DMS79 (cell line): ENCODE results near the gene TMCC1.
A peak's percentile ranks its signal among the peaks of the same experiment; 100 is the strongest.
"Not testable (repeated sequence)": the region's sequence is repeated elsewhere in the genome, so short reads cannot be mapped to it uniquely, and the experiment has no call there.

Source experiments
- DNase-seq: peaks from one replicate; lab custom pipeline; 2025; lab: John Stamatoyannopoulos, UW

TMCC1 gene

DNA sequence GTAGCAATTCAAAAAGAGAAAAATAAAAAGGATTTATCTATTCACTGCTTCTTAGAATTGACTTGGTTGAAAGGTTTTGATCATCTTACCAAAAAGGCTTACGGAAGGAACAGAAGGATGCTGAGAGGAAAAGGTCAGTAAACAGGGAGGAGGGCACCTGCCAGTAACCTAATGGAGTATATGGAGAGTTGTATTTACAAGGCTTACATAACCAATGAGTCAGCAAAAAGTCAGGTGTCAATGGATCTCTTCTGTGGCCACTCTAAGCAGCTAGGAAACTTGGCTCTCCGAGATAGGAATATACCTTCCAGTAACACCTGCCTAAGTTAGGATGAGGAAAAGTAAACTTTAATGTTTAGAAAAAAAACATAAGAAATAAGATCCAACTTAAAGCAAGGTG lies 206.6 kb downstream of the TMCC1 start:
- DNase-seq = peak; percentile 20

DNA sequence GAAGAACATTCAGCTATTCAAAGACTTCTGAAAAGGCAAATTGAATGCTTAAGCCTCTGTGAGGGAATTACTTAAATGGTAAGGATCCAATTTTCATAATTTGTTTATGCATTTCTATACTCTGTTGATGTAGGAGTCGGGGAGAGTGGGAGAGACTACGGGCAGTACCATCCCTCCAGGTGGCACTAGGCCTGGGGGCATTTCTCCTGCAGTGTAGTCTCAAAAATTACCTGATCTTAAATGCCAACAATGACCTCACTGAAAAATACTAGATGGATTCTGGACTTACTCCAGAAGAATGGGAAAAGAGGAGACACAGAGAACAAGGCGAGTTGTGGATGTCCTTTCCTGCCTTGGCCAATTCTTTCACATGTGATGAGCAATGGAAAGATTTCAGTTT lies 209.2 kb downstream of the TMCC1 start:
- no peak for DNase-seq

DNA sequence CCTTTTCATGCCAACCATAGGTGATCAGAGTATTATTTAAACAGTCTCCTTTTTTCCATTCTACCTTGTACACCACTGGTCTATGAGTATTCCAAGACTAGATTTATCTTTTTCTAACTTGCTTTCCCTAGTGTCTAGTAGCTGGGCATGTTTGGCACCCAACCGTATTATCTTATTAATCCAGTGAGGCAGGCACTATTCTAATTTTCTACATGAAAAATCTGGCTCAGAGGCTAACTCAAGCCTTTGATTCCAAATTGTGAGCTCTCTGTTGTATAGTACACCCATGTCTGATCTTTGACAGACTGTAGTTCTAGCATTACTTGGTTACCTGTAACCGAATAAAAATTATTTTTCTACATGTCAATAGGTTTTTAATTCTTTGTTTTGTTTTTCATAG lies 210.3 kb downstream of the TMCC1 start:
- no peak for DNase-seq

DNA sequence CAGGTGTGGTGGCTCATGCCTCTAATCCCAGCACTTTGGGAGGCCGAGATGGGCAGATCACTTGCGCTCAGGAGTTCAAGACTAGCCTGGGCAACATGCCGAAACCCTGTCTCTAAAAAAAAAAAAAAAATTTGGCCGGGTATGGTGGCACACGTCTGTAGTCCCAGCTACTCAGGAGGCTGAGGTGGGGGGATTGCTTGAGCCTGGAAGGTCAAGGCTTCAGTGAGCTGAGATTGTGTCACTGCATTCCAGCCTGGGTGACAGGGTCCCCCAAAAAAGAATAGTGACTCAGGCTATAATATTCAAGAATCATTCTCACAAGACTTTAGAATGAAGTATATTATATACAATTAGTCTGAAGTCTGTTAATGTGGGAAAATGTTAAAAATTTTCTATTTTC lies 216.5 kb downstream of the TMCC1 start:
- no peak for DNase-seq

DNA sequence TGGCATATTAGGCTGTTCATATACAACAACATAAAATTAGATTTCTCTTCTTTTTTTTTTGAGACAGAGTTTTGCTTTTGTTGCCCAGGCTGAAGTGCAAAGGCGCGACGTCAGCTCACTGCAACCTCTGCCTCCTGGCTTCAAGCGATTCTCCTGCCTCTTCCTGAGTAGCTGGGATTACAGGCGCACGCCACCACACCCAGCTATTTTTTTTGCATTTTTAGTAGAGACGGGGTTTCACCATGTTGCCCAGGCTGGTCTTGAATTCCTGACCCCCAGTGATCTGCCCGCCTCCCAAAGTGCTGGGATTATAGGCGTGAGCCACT lies 218.8 kb downstream of the TMCC1 start:
- DNase-seq = not testable (repeated sequence)

DNA sequence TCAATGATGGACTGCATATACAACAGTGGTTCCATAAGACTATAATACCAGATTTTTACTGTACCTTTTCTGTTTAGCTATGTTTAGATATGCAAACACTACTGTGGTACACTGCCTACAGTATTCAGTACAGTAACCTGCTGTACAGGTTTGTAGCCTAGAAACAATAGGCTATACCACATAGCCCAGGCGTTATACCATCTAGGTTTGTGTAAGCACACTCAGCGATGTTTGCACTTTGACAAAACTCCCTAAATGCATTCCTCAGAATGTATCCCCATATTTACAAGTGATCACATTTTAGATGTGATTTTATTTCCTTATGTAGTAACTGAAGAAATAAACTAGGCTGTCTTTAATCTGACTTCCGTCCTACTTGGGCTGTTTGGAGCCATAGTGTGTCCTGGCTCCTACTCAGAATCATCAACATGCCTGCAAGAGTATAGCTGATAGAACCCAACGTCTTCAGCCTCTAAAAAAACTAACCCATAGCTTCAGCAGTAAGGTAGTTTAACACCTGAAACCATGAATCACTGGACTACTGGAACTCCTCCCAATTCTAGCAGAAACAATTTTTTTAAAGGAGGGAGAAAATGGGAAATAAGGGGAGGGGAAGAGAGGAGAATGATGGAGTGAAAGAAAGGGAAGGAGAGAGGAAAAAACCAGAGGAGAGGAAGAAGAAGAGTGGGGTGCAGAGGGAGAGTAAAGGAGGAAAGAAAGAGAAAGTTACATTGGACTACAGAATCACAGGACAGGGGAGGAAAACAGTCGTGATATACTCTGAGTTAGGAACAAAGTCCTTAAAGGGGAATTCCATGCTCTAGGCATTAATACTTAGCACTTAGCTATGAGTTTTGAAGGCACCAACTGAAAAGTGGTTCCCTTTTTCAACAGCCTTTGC lies 219.4 kb downstream of the TMCC1 start:
- DNase-seq = no peak

DNA sequence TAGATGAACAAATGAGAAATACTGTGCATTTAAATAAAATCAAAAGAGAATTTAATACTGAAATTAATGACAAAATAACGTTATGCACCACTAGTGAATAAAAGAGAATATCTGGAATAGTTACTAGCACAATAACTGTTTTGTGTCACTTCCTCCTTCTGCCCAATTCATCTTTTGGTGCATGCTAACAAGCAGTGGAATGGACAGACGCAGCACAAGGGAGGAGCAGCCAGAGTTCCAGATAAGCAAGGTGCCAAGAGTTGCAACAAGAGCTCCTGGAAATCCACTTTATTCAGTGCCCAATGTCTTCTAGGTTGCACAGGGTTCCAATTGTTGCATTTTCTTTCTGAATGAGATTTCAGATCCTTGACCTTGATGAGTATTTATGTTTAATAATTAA lies 220.5 kb downstream of the TMCC1 start:
- no peak for DNase-seq

DNA sequence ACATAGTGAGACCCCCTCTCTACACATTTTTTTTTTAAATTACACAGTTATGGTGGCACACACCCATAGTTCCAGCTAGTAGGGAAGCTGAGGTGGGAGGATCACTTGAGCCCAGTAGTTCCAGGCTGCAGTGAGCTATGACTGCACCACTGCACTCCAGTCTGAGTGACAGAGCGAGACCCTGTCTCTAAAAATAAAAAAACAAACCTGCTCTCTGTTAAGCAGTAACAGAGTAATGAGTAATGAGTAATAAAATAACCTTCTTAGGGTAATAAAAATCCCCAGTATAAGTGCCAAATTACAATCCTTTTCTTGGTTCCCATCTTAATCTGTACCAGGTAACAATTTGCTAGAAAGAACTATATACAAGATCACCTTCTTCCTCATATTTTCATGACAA lies 221.1 kb downstream of the TMCC1 start:
- DNase-seq = no peak

DNA sequence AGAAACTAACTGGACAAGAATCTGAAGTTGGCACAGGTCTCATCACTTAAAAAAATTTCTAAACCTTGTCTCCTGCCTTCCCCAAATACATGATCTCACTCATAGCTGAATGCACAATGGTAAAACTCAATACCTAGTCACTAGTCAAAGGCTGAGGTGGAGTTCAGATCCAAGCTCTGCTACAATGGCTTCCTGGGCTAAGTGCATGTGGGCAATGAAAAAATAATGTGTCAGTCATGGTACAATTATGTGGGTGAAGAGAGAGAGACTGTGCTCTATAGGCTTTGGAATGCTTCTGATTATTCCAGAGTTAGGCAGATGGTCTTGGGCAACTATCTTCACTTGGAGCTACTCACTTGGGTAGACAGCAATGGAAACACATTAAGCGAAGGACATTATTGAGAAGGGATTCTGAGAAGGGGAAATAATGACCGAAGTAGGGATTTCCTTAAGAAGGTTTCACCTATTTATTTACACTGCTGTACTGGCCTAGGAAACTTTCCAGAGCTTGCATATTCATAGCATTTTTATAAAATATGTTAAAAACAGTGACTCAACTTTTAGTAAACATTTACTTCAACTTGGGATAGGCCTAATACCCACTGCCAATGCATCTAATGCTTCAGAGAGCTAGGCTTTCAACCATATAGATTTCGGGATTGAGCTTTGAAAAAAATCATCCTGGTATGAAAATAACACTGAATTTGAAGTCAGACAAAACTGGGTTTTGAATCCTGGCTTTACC lies 228.3 kb downstream of the TMCC1 start:
- DNase-seq = no peak

DNA sequence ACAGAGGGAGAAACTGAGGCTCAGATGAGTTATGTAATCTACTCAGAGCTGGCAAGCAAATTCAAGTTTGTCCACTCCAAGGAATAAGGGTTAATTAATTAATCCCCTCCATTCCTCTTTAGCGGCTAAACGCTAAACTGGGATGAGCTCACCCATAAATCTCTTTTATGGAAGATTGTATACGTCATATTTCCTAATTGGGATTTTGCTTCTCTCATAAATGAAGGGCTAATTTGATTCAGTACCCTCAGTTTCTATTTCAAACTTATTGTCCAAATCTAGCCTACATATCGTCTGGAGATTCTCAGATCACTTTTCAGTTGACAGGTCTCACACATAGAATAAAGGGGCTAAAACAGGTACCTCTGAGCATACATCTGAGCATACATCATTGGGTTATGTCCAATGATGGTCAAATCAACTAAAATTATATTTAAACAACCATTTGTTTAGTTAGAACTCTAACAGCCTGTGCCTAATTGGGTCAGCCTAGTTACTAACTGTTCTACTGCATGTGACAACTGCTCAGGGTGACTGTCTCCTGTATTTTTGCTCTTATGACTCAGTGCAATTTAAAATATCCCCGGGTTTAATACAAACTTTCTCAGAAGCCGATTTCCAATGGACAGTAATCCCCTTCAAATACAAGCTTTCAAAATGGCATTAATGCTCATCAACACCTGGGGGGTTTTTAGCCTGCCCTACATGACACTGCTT lies 229.4 kb downstream of the TMCC1 start:
- DNase-seq = no peak

DNA sequence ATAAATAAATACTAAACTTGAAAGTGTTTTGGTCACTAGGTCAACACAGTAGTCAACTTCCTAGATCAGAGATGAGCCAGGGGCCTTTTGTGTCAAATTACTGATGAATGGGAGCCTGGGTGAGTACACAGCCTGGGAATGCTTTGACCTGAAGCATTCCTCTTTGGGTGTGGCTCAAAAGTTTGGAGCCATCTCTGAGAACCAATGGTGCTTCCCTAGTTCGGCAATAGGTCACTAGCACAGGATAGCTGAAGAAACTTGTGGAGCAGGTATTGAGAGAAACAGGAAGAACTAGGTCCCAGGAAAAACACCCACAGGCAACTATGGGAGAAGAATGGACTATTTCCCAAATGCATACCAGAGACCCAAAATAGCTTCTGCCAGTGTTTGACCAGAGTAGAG lies 230.5 kb downstream of the TMCC1 start:
- DNase-seq = no peak

DNA sequence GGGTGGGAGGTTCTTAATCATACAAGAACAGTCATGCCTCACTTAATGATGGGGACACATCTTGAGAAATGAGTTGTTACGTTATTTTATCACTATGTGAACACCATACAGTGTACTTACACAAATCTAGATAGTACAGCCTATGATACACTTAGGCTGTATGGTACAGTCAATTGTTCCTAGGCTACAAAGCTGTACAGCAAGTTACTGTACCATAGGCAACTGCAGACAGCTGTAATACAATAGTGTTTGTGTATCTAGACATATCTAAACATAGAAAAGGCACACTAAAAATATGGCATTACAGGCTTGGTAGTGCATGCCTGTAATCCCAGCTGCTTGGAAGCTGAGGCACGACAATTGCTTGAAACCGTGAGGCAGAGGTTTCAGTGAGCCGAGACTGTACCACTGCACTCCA lies 231.3 kb downstream of the TMCC1 start:
- no peak for DNase-seq

DNA sequence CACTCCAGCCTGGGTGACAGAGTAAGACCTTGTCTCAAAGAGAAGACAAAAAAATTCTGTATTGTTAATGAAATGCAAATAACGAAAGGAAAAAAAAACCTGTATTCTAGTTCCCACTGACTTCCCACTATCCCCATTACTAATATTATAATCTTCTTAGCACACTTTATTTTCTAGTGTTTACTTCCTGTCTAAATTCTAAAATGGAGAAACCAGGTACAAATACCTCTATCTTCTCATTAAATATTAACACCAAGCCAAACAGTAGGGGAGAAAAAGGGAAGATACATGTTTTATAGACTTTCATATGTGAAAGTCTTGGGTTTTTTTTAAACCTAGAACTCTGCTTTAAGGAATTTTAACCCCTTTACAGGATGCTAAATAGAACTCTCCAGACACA lies 231.7 kb downstream of the TMCC1 start:
- no peak for DNase-seq

DNA sequence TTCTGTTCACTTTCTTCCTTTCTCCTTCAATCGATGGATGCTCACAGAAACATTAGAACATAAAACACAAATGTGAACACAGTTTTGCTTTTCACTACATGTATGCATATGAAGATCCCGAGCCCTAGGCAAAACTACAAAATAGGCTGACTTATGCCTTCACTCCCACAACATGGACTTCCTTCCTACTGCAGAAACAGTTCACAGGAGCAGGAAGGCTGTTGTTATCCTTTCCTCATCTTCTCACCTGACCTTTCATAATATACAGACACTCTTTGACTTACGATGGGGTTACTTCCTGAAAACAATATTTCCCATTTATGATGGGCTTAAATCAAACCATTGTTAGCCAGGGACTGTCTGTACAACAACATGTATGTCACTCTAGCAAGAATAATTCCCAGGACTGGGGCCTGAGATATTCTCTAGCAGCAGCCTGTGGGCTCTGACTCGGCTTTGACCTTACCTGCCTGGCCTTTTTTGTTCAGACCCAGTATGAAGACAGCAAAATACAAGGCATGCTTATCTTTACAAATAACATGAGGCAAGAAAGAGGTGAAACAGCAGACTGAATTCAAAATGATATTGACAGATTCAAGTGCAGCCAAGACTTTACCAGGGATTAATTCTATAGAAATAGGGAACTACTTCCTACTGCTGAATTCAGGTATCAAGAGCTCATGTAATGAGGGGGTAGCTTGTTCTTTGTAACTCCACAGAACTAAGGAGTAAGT lies 235.2 kb downstream of the TMCC1 start:
- DNase-seq = no peak

DNA sequence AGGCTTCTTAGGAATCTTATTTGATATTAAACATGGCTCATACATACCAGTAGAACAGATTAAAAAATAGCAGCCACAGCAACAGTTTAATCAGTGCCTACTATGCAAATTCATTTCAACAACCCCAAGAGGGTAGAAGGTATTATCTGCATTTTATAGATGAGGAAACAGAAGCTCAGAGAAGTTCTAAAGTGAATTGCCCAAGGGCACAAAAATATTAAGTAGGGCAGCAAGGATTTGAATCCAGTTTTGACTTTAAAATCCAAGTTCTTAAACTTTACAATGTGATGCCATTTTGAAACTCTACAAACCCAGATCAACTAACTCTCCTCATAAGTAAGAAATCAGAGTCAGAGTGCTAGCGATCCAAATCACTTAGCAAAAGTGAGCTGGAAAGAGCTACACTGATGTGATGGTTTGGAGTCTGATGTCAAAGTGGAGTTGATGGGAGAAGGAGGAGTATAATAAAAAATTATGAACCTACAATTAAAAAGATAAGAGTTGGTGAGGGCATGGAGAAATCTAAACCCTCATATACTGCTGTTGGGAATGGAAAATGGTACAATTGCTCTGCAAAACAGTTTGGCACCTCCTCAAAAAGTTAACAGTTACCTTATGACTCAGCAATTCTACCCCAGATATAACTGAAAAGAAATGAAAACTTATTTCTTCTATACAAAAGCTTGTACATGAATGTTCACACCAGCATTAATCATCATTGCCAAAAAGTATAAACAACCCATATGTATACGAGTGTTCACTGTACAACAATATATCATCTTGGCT lies 236.1 kb downstream of the TMCC1 start:
- DNase-seq = no peak

DNA sequence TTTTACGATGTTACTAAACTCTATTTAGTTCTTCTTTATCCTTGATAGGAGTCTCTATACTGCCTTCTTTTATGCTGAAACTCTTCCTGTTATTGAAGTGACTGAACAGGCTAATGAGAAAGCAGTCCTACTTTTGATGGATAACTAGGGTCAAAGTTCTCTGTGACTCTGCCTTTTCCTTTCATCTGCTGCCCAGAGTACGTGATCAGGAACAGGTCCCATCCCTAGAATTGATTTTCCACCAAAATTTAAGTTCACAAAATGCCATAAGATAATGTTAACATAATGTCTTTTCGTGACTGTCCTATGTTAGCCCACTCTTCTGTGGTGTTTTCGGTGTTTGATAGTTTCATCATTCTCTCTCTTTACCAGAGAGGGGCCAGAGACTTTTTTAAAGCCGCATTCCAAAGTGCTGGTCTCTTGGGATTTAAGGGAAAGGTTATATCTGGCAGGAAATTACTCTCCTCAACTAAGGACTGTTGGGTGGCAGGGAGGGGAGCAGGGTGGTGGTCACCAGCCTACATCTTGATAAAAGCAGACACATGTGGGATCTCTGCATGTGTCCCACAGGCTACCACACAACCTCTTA lies 236.8 kb downstream of the TMCC1 start:
- no peak for DNase-seq

DNA sequence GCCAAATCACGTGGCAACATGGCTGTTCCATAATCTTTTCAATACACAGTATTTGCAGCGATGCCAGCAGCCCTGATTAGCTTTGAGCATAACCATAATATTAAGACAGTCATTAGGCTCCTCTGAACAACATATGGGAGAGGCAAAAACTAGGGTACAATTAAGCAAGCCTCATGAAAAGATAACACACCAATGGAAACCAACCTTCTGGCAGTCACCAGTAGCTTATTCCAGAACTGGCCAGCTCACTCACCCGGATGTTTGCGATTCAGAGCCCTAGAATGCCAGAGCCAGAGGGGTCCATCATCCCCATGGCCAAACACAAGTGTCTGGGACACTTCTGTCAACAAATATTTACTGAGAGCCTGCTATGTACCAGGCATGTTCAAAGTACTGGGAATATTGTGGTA lies 238.2 kb downstream of the TMCC1 start:
- no peak for DNase-seq

DNA sequence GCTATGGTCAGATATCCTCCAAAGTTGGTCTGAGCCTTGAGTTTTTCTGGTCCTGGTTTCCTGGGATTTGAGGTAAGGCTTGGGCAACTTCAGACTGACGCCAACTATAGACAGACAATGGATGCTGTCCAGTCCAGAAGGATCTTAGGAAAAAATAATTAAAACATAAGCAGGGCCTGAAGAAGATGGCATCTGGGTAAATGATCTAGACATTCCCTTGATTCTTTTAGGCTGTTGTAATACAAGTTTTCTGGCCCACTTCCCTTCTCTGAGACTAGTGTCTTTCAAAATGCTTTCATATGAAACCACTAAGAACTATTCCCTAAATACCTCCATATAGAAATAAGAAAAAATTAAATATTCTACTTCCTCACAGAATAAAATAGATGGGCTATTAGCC lies 239.4 kb downstream of the TMCC1 start:
- DNase-seq = no peak

DNA sequence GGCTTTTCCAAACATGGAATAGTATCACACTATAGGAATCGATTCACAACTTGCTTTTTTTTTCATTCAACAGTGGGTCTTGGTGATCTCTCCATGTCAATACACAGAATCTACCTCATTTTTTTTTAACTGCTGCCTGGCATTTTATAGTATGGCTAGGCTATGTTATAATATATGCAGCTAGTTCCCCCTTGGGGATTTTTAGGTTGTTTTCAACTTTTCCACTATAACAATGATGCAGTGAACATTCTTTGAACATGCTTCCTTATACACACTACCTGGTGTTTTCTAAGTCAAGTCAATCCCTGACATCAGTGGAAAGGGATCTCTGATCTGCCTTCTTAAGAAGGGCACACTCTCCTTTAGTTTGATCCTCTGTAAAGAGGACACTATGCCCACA lies 240.5 kb downstream of the TMCC1 start:
- DNase-seq = no peak

DNA sequence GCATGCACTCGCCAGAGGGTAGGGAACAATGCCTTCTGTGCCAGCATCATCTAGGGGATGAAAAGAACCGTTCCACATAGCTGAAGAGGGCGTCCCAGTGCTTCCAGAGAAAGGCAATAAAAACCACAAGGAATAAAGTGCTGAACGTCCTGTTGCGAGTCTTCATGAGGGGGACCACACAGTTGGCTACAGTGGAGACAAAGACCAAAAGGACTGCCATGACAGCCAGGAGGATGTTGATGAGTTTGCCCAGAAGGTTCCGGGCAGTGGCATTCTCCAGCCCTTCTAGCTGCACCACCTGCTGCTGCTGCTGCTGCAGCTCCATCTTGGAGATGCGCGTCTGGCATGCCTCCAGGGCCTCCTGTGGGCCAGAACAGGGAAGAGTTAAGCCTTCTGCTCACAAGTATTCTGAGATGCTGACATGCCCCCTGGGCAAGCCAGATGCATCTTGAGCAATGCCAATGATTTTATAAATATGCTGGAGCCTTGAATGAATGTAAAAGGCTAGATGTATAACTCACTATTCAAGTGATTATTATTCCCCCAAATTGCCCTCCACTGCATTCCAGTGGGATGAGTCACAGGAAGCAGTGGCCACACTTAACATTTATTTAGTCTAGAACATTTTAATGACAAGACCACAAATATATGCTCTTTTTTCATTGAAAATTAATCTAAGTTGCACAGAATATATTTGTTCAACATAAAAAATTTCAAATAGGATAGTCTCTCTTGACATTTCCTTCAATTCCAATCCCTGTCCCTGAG lies 241.9 kb downstream of the TMCC1 start:
- DNase-seq = peak; percentile 73
